Measurements from ENCODE around the gene DPF1. TPM values are rescaled to one million over a fixed set of nuclear protein-coding genes. Genes with fewer than 3 reads are reported as not detected.

DPF1 gene
- total RNA-seq, 2 experiments from 2014 or later: not detected

DNA sequence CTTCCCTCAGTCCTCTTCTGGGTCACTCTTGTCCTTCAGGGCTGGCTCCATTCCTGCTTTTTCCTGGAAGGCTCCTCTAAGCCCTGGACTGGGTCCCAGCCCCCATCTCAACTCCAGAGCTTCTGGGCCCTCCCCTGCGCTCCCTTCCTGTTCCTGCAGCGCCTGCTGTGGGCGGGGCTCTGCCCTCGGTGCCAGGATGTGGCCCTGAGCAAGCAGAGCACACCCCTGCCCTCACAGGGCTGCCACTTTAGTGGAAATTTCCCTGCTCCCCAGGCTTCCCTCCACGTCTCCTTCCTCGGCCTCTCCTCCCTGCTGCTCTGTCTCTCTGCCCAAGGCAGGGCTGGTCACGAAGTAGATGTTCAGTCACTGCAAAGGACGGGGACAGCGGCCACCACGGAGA lies 28.8 kb downstream of the DPF1 start:
- Histone ChIP-seq H3K9me3 (ENCODE audit: control insufficient read depth in 1 of 2, insufficient read depth in 1 of 2, low read length in 2 of 2) (peaks cover 0 to 19% of the 10 kb centered on the region in 2 experiments), H3K4me3 (ENCODE audit: low read length) (no peak overlapping the region), H3K36me3 (ENCODE audit: insufficient read depth, low read length) (no peaks in the 10 kb centered on the region), H3K27me3 (ENCODE audit: control insufficient read depth in 1 of 2, insufficient read depth in 2 of 2, low read length in 2 of 2) (no peaks in the 10 kb centered on the region), H3K4me1 (ENCODE audit: insufficient read depth, low read length) (no peaks in the 10 kb centered on the region), H3K27ac (ENCODE audit: low read depth in 1 of 2, low read length in 2 of 2) (no peak overlapping the region)
- intact Hi-C loops (cut with DNase I, micrococcal nuclease): no loop called here
- no peaks in the 10 kb centered on the region for H3K4me1 Mint-ChIP-seq (ENCODE audit: low read depth)
- H3K9me3 Mint-ChIP-seq: no peaks in the 10 kb centered on the region
- no peaks in the 10 kb centered on the region for H3K27me3 Mint-ChIP-seq
- H3K4me3 Mint-ChIP-seq: no peak overlapping the region
- DNase-seq (no peak), ATAC-seq (ENCODE audit: poor library complexity) (no peak)
- H3K36me3 Mint-ChIP-seq (ENCODE audit: low read depth): peaks cover 29% of the 10 kb centered on the region
- ChIA-PET CTCF (no interaction called here), POLR2A (no interaction called here)
- H3K27ac Mint-ChIP-seq: no peak overlapping the region
- TF ChIP-seq, protein P1, sequence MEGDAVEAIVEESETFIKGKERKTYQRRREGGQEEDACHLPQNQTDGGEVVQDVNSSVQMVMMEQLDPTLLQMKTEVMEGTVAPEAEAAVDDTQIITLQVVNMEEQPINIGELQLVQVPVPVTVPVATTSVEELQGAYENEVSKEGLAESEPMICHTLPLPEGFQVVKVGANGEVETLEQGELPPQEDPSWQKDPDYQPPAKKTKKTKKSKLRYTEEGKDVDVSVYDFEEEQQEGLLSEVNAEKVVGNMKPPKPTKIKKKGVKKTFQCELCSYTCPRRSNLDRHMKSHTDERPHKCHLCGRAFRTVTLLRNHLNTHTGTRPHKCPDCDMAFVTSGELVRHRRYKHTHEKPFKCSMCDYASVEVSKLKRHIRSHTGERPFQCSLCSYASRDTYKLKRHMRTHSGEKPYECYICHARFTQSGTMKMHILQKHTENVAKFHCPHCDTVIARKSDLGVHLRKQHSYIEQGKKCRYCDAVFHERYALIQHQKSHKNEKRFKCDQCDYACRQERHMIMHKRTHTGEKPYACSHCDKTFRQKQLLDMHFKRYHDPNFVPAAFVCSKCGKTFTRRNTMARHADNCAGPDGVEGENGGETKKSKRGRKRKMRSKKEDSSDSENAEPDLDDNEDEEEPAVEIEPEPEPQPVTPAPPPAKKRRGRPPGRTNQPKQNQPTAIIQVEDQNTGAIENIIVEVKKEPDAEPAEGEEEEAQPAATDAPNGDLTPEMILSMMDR (IDR thresholded peaks at IDR 0.05): no peak

DNA sequence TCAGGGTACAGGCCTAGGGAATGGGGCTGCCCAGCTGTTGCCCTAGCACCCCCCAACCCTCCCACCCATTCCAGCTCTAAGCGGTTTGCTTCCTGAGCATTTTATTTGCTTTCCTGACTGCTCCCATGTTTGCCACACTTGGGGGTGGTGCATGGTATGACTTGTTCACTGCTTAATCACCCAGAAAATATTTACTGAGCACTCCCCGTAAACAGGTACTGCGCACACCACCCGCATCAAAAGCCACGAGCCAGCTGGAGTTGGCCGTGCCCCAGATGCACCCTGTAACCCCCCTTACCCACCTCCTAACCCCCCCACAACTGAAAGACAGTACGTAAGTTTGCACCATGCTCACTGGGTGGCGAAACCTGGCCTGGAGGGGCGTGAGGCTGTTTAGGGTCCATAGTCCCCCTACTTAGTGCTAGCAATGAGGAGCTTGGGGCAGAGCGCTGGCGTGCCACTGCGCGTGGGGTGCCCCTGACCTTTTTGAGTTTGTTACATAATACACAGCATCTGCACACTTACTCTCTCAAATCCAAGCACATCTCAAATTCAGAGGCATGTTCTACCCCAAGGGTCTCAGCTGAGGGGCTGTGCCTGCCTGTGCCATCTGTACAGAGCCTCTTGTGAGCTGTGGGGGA lies 29.8 kb downstream of the DPF1 start:
- TF ChIP-seq, protein P1 (IDR thresholded peaks at IDR 0.05): no peak
- Mint-ChIP-seq H3K9me3 (no peaks in the 10 kb centered on the region), H3K27me3 (no peaks in the 10 kb centered on the region), H3K4me1 (ENCODE audit: low read depth) (no peaks in the 10 kb centered on the region), H3K4me3 (no peak overlapping the region), H3K27ac (no peak overlapping the region), H3K36me3 (ENCODE audit: low read depth) (peaks cover 34% of the 10 kb centered on the region)
- ChIA-PET POLR2A (no interaction called here), CTCF (no interaction called here)
- DNase-seq (no peak), ATAC-seq (ENCODE audit: poor library complexity) (no peak)
- Histone ChIP-seq H3K4me1 (ENCODE audit: insufficient read depth, low read length) (no peaks in the 10 kb centered on the region), H3K4me3 (ENCODE audit: low read length) (no peak overlapping the region), H3K27me3 (ENCODE audit: control insufficient read depth in 1 of 2, insufficient read depth in 2 of 2, low read length in 2 of 2) (no peaks in the 10 kb centered on the region), H3K36me3 (ENCODE audit: insufficient read depth, low read length) (no peaks in the 10 kb centered on the region), H3K27ac (ENCODE audit: low read depth in 1 of 2, low read length in 2 of 2) (no peak overlapping the region), H3K9me3 (ENCODE audit: control insufficient read depth in 1 of 2, insufficient read depth in 1 of 2, low read length in 2 of 2) (peaks cover 0 to 19% of the 10 kb centered on the region in 2 experiments)
- intact Hi-C loops (cut with DNase I, micrococcal nuclease): no loop called here

DNA sequence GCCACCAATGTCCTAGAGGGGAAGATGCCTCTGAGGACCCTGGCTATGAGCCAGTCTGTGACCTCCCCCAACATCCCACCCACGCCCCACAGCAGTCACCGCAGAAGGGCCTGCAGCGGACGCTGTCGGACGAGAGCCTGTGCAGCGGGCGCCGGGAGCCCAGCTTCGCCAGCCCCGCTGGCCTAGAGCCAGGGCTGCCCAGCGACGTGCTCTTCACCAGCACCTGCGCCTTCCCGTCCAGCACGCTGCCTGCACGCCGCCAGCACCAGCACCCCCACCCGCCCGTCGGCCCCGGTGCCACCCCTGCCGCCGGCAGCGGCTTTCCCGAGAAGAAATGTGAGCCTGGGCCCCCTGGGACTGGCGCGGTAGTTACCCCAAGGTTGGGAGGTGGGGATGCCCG lies 30.6 kb downstream of the DPF1 start:
- TF ChIP-seq, protein P1 (IDR thresholded peaks at IDR 0.05): no peak
- DNase-seq (no peak), ATAC-seq (ENCODE audit: poor library complexity) (no peak)
- Histone ChIP-seq H3K4me1 (ENCODE audit: insufficient read depth, low read length) (no peaks in the 10 kb centered on the region), H3K27ac (ENCODE audit: low read depth in 1 of 2, low read length in 2 of 2) (no peak overlapping the region), H3K4me3 (ENCODE audit: low read length) (no peak overlapping the region), H3K36me3 (ENCODE audit: insufficient read depth, low read length) (no peaks in the 10 kb centered on the region), H3K27me3 (ENCODE audit: control insufficient read depth in 1 of 2, insufficient read depth in 2 of 2, low read length in 2 of 2) (no peaks in the 10 kb centered on the region), H3K9me3 (ENCODE audit: control insufficient read depth in 1 of 2, insufficient read depth in 1 of 2, low read length in 2 of 2) (peaks cover 0 to 19% of the 10 kb centered on the region in 2 experiments)
- H3K4me1 Mint-ChIP-seq (ENCODE audit: low read depth): no peaks in the 10 kb centered on the region
- no peaks in the 10 kb centered on the region for H3K9me3 Mint-ChIP-seq
- peaks cover 39% of the 10 kb centered on the region for H3K36me3 Mint-ChIP-seq (ENCODE audit: low read depth)
- ChIA-PET POLR2A (no interaction called here), CTCF (no interaction called here)
- no peaks in the 10 kb centered on the region for H3K27me3 Mint-ChIP-seq
- intact Hi-C loops (cut with DNase I, micrococcal nuclease): no loop called here
- no peak overlapping the region for H3K27ac Mint-ChIP-seq
- no peak overlapping the region for H3K4me3 Mint-ChIP-seq
